Posterior vena cava (tissue), 2 donors: Measurements from ENCODE around the gene PGM1. TPM values are rescaled to one million over a fixed set of nuclear protein-coding genes. Genes with fewer than 3 reads are reported as not detected.

ENCODE experiments used
- total RNA-seq, 2 donors: library from RNA; stranded (reverse); fragmentation: NEBNext Ultra II Directional; extraction: Animal tissue kit (Norgen Biotek cat#: 25700); gene quantifications; one replicate each; pipeline ENCODE4 v1.2.1, GENCODE V29; 2021
- donor health status: DM: yes; HTN: yes; CAD: no.
- donor health status: DM: yes; HTN: yes; CAD: no.

PGM1 gene
- total RNA-seq, 2 donors from 2014 or later = 36.0 to 48.5 TPM

Other genes starting within 250 kb of the PGM1 start
- 1 to 10 TPM; 7.3 to 8.6 TPM for gene ALG6, start 225.8 kb upstream of the PGM1 start, total RNA-seq
- 10 to 100 TPM; 13.5 to 19.5 TPM for gene ITGB3BP, start 70.2 kb upstream of the PGM1 start, total RNA-seq
- gene EFCAB7, start 69.9 kb upstream of the PGM1 start, total RNA-seq = 1 to 10 TPM; 5.0 to 7.3 TPM
- 10 to 100 TPM; 19.3 to 25.8 TPM for gene ROR1, start 180.6 kb downstream of the PGM1 start, total RNA-seq